Mononuclear cell (primary cell): ENCODE data around the gene CSTF1. TPM values are rescaled to one million over a fixed set of nuclear protein-coding genes. Genes with fewer than 3 reads are reported as not detected.

Experiments
- H3K27me3 ChIP-seq: 2 replicates; pipeline ENCODE4 v1.6.0; 2011; ENCODE audit warnings: low read length, control low read depth; ENCODE audit not compliant: insufficient read depth
- H3K4me1 ChIP-seq: 2 replicates; pipeline ENCODE4 v1.5.1; 2011; ENCODE audit warnings: mild to moderate bottlenecking, low read length, control low read depth; ENCODE audit not compliant: insufficient read depth
- H3K4me3 ChIP-seq: 2 replicates; pipeline ENCODE4 v1.5.1; 2011; ENCODE audit warnings: mild to moderate bottlenecking, low read length, moderate library complexity
- H3K9me3 ChIP-seq: 2 replicates; pipeline ENCODE4 v1.5.1; 2011; ENCODE audit warnings: low read depth, mild to moderate bottlenecking, control low read depth, low read length
- total RNA-seq: library from RNA; depleted of rRNA; stranded (reverse); fragments of >200 nt; gene quantifications from one replicate; pipeline ENCODE4 v1.2.3, GENCODE V29; 2012

CSTF1 gene
- total RNA-seq, 1 donor, result 32.6 TPM

GRCh38 chr20:56423886-56424285 lies 31.4 kb downstream of the CSTF1 start:
- peaks cover 81% of the 10 kb centered on the region for H3K4me1 ChIP-seq

GRCh38 chr20:56424931-56425330 lies 32.5 kb downstream of the CSTF1 start:
- Histone ChIP-seq H3K4me1 (peaks cover 81% of the 10 kb centered on the region), H3K27me3 (no peaks in the 10 kb centered on the region), H3K9me3 (no peaks in the 10 kb centered on the region), H3K4me3 (no peak overlapping the region)

More at GRCh38 chr20:56423886-56424285, 31.4 kb downstream of the CSTF1 start:
- Histone ChIP-seq H3K27me3 (no peaks in the 10 kb centered on the region), H3K9me3 (no peaks in the 10 kb centered on the region), H3K4me3 (no peak overlapping the region)

GRCh38 chr20:56426026-56426425 lies 33.6 kb downstream of the CSTF1 start:
- H3K4me1 ChIP-seq, result peaks cover 78% of the 10 kb centered on the region

GRCh38 chr20:56426926-56427325 lies 34.5 kb downstream of the CSTF1 start:
- Histone ChIP-seq H3K4me1 (peaks cover 69% of the 10 kb centered on the region), H3K9me3 (no peaks in the 10 kb centered on the region), H3K27me3 (peaks cover 9% of the 10 kb centered on the region), H3K4me3 (no peak overlapping the region)

More at GRCh38 chr20:56426026-56426425, 33.6 kb downstream of the CSTF1 start:
- Histone ChIP-seq H3K4me3 (no peak overlapping the region), H3K27me3 (peaks cover 2% of the 10 kb centered on the region), H3K9me3 (no peaks in the 10 kb centered on the region)

- Histone ChIP-seq H3K4me3 (no peak overlapping the region), H3K4me1 (peaks cover 61% of the 10 kb centered on the region), H3K9me3 (no peaks in the 10 kb centered on the region), H3K27me3 (peaks cover 9% of the 10 kb centered on the region)
Observed at GRCh38 chr20:56427797-56428196, 35.4 kb downstream of the CSTF1 start.

- Histone ChIP-seq H3K27me3 (peaks cover 10% of the 10 kb centered on the region), H3K4me1 (peaks cover 59% of the 10 kb centered on the region), H3K9me3 (no peaks in the 10 kb centered on the region), H3K4me3 (no peak overlapping the region)
Observed at GRCh38 chr20:56428410-56428809, 36.0 kb downstream of the CSTF1 start.

- Histone ChIP-seq H3K27me3 (peaks cover 14% of the 10 kb centered on the region), H3K4me1 (peaks cover 61% of the 10 kb centered on the region), H3K4me3 (peak overlapping the region; percentile 32), H3K9me3 (no peaks in the 10 kb centered on the region)
Observed at GRCh38 chr20:56428881-56429280, 36.4 kb downstream of the CSTF1 start.

GRCh38 chr20:56429502-56429901 lies 37.1 kb downstream of the CSTF1 start:
- H3K4me1 ChIP-seq, result peaks cover 60% of the 10 kb centered on the region
- peak overlapping the region; percentile 32 for H3K4me3 ChIP-seq

GRCh38 chr20:56429941-56430340 lies 37.5 kb downstream of the CSTF1 start:
- H3K9me3 ChIP-seq, result no peaks in the 10 kb centered on the region
- peaks cover 56% of the 10 kb centered on the region for H3K4me1 ChIP-seq
- H3K27me3 ChIP-seq, result peaks cover 14% of the 10 kb centered on the region
- peak overlapping the region; percentile 32 for H3K4me3 ChIP-seq

More at GRCh38 chr20:56429502-56429901, 37.1 kb downstream of the CSTF1 start:
- peaks cover 14% of the 10 kb centered on the region for H3K27me3 ChIP-seq
- H3K9me3 ChIP-seq, result no peaks in the 10 kb centered on the region

- peaks cover 14% of the 10 kb centered on the region for H3K27me3 ChIP-seq
- no peaks in the 10 kb centered on the region for H3K9me3 ChIP-seq
- peaks cover 55% of the 10 kb centered on the region for H3K4me1 ChIP-seq
- H3K4me3 ChIP-seq, result no peak overlapping the region
Observed at GRCh38 chr20:56430461-56430860, 38.0 kb downstream of the CSTF1 start.

- peaks cover 55% of the 10 kb centered on the region for H3K4me1 ChIP-seq
- H3K4me3 ChIP-seq, result no peak overlapping the region
Observed at GRCh38 chr20:56430957-56431356, 38.5 kb downstream of the CSTF1 start.

GRCh38 chr20:56431471-56431870 lies 39.0 kb downstream of the CSTF1 start:
- peaks cover 54% of the 10 kb centered on the region for H3K4me1 ChIP-seq
- no peak overlapping the region for H3K4me3 ChIP-seq
- no peaks in the 10 kb centered on the region for H3K9me3 ChIP-seq
- peaks cover 14% of the 10 kb centered on the region for H3K27me3 ChIP-seq

More at GRCh38 chr20:56430957-56431356, 38.5 kb downstream of the CSTF1 start:
- Histone ChIP-seq H3K9me3 (no peaks in the 10 kb centered on the region), H3K27me3 (peaks cover 14% of the 10 kb centered on the region)

- H3K4me3 ChIP-seq, result no peak overlapping the region
- peaks cover 14% of the 10 kb centered on the region for H3K27me3 ChIP-seq
- no peaks in the 10 kb centered on the region for H3K9me3 ChIP-seq
- H3K4me1 ChIP-seq, result peaks cover 35% of the 10 kb centered on the region
Observed at GRCh38 chr20:56433221-56433879, 40.9 kb downstream of the CSTF1 start.

GRCh38 chr20:56433880-56434255 lies 41.4 kb downstream of the CSTF1 start:
- no peak overlapping the region for H3K4me3 ChIP-seq
- peaks cover 35% of the 10 kb centered on the region for H3K4me1 ChIP-seq
- no peaks in the 10 kb centered on the region for H3K9me3 ChIP-seq
- H3K27me3 ChIP-seq, result peaks cover 14% of the 10 kb centered on the region

- Histone ChIP-seq H3K27me3 (peaks cover 5% of the 10 kb centered on the region), H3K4me3 (no peak overlapping the region), H3K9me3 (no peaks in the 10 kb centered on the region), H3K4me1 (peaks cover 50% of the 10 kb centered on the region)
Observed at GRCh38 chr20:56437196-56437960, 44.9 kb downstream of the CSTF1 start.
